Tibial artery (tissue), 4 donors: ENCODE measurements around the gene IMMP2L.
A peak's percentile ranks its signal among the peaks of the same experiment; 100 is the strongest.

ENCODE experiments used
- DNase-seq, 2 donors: peaks; one replicate each; pipeline ENCODE4 v3.0.0-alpha.2; 2019
- H3K27ac ChIP-seq, 2 donors: fragments of 200-600 bp; sonication (generic) in 1 of 2; 1 replicate in 1 of 2; 2 replicates in 1 of 2; pipeline ENCODE4 v1.5.1; 2018 to 2019; ENCODE audit warnings: mild to moderate bottlenecking in 1 of 2
- H3K27me3 ChIP-seq, 2 donors: fragments of 200-600 bp; sonication (generic) in 1 of 2; one replicate each; pipeline versions ENCODE4 v1.5.1 to v1.6.0; 2016 to 2019
- H3K36me3 ChIP-seq, 3 donors: fragments of 200-600 bp; sonication (generic) in 2 of 3; one replicate each; pipeline ENCODE4 v1.5.1; 2016 to 2019; ENCODE audit warnings: mild to moderate bottlenecking in 2 of 3
- H3K4me1 ChIP-seq, 4 donors: fragments of 200-600 bp; sonication (generic) in 2 of 4; 1 replicate in 3 of 4; 2 replicates in 1 of 4; pipeline ENCODE4 v1.5.1; 2016 to 2019
- H3K4me3 ChIP-seq, 2 donors: fragments of 200-600 bp; sonication (generic) in 1 of 2; 1 replicate in 1 of 2; 2 replicates in 1 of 2; pipeline ENCODE4 v1.5.1; 2018 to 2019; ENCODE audit warnings: mild to moderate bottlenecking in 2 of 2
- H3K9me3 ChIP-seq, 3 donors: fragments of 200-600 bp; sonication (generic) in 1 of 3; one replicate each; pipeline ENCODE4 v1.5.1; 2016 to 2019
- intact Hi-C: fragments of 100-400 bp; cut with DNase I; formaldehyde crosslinking; loops from one replicate; pipeline ENCODE4 v1.15.0; 2023; ENCODE audit warnings: low total_unique reads
- TF ChIP-seq, protein P1 (sequence below), 2 experiments: fragments of 200-600 bp in 1 of 2; fragments of 450-650 bp in 1 of 2; IDR thresholded peaks; one replicate each; pipeline ENCODE4 v1.5.1; 2017 to 2019; ENCODE audit warnings: antibody characterized with exemption in 2 of 2, mild to moderate bottlenecking in 1 of 2, moderate library complexity in 1 of 2

Gene IMMP2L

DNA sequence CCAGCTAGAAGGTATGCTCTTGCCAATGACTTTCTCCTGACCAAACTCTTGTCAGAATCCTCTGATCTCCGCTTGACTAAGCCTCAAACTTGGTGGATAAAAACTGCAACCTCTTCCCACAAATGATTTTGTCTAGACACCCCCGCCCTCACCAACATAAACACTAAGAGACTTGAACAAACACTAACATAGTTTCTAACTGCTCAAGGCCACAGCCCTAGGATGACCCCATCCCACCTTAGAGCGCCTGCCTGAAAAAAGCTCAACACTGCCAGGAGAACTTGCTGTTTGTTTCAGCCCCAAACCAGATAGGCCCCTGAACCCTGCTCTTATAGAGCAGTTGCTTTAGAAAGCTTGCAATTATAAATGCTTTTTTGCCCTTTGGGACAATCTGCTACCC is 399.6 kb downstream of the IMMP2L start:
- DNase-seq, result no peak

DNA sequence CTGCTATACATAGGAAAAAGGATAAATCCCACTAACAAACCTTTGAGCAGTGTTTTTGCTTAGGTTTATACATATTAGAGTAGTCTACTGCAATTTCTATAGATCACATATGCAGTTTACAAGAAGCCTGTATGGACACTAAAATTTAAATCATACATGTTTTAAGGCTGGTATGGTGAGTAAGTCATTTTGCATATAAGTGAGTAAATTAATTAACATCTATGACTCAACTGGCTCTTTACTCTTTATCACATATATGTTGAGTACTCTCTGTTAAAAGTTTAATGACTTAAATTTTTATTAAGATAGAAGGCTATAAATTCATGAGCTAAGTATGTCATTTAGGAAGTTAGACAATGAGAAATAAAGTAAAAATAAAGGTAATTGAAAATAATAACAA is 402.0 kb downstream of the IMMP2L start:
- TF ChIP-seq, protein P1, sequence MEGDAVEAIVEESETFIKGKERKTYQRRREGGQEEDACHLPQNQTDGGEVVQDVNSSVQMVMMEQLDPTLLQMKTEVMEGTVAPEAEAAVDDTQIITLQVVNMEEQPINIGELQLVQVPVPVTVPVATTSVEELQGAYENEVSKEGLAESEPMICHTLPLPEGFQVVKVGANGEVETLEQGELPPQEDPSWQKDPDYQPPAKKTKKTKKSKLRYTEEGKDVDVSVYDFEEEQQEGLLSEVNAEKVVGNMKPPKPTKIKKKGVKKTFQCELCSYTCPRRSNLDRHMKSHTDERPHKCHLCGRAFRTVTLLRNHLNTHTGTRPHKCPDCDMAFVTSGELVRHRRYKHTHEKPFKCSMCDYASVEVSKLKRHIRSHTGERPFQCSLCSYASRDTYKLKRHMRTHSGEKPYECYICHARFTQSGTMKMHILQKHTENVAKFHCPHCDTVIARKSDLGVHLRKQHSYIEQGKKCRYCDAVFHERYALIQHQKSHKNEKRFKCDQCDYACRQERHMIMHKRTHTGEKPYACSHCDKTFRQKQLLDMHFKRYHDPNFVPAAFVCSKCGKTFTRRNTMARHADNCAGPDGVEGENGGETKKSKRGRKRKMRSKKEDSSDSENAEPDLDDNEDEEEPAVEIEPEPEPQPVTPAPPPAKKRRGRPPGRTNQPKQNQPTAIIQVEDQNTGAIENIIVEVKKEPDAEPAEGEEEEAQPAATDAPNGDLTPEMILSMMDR (IDR thresholded peaks at IDR 0.05), result no peak
- H3K9me3 ChIP-seq, result no peaks in the 10 kb centered on the region
- no peak for DNase-seq
- H3K4me3 ChIP-seq, result no peak overlapping the region
- no peak overlapping the region for H3K27ac ChIP-seq
- intact Hi-C loops, result no loop called here
- H3K36me3 ChIP-seq, result no peaks in the 10 kb centered on the region
- H3K27me3 ChIP-seq, result no peaks in the 10 kb centered on the region
- peaks cover 0 to 13% (median 0%) of the 10 kb centered on the region in 4 donors for H3K4me1 ChIP-seq

More for the DNA sequence above, 399.6 kb downstream of the IMMP2L start:
- Histone ChIP-seq H3K9me3 (no peaks in the 10 kb centered on the region), H3K4me3 (no peak overlapping the region), H3K36me3 (no peaks in the 10 kb centered on the region), H3K27me3 (no peaks in the 10 kb centered on the region), H3K4me1 (peaks cover 0 to 13% (median 0%) of the 10 kb centered on the region in 4 donors), H3K27ac (no peak overlapping the region)
- intact Hi-C loops, result no loop called here
- TF ChIP-seq, protein P1 (IDR thresholded peaks at IDR 0.05), result no peak

DNA sequence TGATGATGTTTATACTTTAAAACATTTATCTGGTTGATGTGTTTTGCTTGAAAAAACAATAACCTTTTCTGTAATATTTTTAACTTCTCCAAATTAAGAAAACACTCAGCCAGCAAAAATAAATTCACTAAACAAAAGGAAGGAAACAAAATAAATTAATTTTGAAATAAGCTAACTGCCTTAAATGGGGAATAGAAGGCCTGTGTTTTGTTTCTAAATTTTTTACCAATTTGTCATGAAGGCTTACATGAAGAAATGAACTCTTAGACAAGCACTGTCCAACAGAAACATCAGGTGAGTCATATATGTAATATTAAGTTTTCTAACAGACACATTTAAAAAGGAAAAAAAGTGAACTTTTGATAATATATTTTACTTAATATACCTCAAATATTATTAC is 402.9 kb downstream of the IMMP2L start:
- intact Hi-C loops, result no loop called here
- TF ChIP-seq, protein P1 (IDR thresholded peaks at IDR 0.05), result no peak

DNA sequence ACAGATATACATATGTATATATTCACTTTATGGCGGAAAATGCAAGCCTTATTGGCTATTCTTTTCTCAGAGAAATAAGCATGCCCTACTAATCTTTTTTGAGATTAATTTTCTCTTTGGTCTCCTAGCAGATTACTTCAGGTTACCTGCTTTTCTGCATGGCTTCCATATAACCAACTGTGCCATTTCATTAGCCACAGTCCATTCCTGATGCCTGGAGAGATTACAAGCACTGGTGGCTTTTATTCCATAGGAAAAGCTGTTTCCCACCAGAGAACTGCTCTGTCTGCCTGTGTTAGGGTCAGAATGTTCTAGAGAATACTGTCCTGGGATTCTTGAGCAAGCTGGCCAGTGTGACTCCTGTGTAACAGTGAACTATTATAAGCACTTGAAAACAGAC is 411.6 kb downstream of the IMMP2L start:
- H3K27ac ChIP-seq, result no peak overlapping the region
- no peak for DNase-seq
- intact Hi-C loops, result no loop called here
- no peaks in the 10 kb centered on the region for H3K9me3 ChIP-seq
- H3K27me3 ChIP-seq, result no peaks in the 10 kb centered on the region
- no peaks in the 10 kb centered on the region for H3K36me3 ChIP-seq
- no peak overlapping the region for H3K4me3 ChIP-seq
- TF ChIP-seq, protein P1 (IDR thresholded peaks at IDR 0.05), result no peak
- peaks cover 0 to 9% (median 0%) of the 10 kb centered on the region in 4 donors for H3K4me1 ChIP-seq

More for the DNA sequence above, 402.9 kb downstream of the IMMP2L start:
- H3K4me1 ChIP-seq, result peaks cover 0 to 13% (median 0%) of the 10 kb centered on the region in 4 donors
- no peaks in the 10 kb centered on the region for H3K9me3 ChIP-seq
- no peak for DNase-seq
- H3K36me3 ChIP-seq, result no peaks in the 10 kb centered on the region
- peak overlapping the region in 1 of 2 donors; percentile 35 for H3K27ac ChIP-seq
- H3K27me3 ChIP-seq, result no peaks in the 10 kb centered on the region
- no peak overlapping the region for H3K4me3 ChIP-seq

DNA sequence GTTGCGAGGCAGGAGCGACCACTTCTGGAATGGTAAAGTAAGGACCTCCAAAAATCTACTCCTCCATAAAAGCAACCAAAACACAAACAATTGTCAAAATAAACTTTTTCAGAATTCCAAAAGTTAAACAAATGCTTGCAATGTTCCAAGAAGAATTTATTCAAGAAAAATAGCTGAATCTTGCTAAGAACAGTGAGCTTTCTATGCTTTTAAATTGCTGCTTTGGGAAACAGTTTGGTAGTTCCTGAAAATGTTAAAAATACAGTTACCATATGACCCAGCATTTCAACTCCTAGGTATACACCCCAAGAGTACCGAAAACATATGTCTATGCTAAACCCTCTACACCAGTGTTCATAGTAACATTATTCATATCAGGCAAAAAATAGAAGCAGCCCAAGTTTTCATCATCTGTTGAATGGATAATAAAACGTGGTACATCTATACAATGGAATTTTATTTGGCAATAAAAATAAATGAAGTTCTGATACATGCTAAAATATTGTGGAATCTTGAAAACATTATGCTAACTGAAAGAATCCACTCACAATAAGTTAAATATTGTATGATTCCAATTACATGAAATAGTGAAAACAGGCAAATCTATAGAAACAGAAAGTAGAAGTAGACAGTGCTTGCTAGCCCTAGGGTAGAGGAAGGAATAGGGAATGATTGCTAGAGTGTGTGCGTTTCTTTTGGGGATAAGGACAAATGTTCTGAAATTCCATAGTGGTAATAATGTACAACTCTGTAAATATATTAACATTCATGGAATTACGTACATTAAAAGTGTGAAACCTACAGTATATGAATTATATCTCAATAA is 414.4 kb downstream of the IMMP2L start:
- TF ChIP-seq, protein P1 (IDR thresholded peaks at IDR 0.05), result no peak

More for the DNA sequence above, 414.4 kb downstream of the IMMP2L start:
- no peak for DNase-seq
- H3K27ac ChIP-seq, result no peak overlapping the region
- no peaks in the 10 kb centered on the region for H3K36me3 ChIP-seq
- H3K4me3 ChIP-seq, result no peak overlapping the region
- H3K4me1 ChIP-seq, result peaks cover 0 to 25% (median 0%) of the 10 kb centered on the region in 4 donors
- intact Hi-C loops, result no loop called here
- H3K27me3 ChIP-seq, result no peaks in the 10 kb centered on the region
- no peaks in the 10 kb centered on the region for H3K9me3 ChIP-seq
